Measurements from ENCODE around the gene GALK2.

GALK2 gene

GRCh38 chr15:49122541-49123062, 47.4 kb upstream of the GALK2 start:
- no peak overlapping the region for H3K4me3 ChIP-seq (ENCODE audit: low read depth, low read length)
- no peak for TF ChIP-seq ZNF221 (tag by site-specific recombination; IDR thresholded peaks at IDR 0.05; ENCODE audit: borderline replicate concordance)
- TF ChIP-seq ZBTB26 (tag by site-specific recombination; optimal IDR thresholded peaks at IDR 0.05), result no peak
- TF ChIP-seq SP3 (tag by site-specific recombination; IDR thresholded peaks at IDR 0.05), result no peak
- no peak for TF ChIP-seq ZNF324 (tag by site-specific recombination; IDR thresholded peaks at IDR 0.05)
- TF ChIP-seq SALL2 (tag by site-specific recombination; IDR thresholded peaks at IDR 0.05; ENCODE audit: borderline replicate concordance), result no peak
- no peak for TF ChIP-seq ZNF596 (tag by site-specific recombination; IDR thresholded peaks at IDR 0.05)
- no peak for TF ChIP-seq ZNF37A (tag by site-specific recombination; IDR thresholded peaks at IDR 0.05)
- no peak for TF ChIP-seq ZNF433 (tag by site-specific recombination; IDR thresholded peaks at IDR 0.05; ENCODE audit: low read depth)
- TF ChIP-seq ZNF514 (tag by site-specific recombination; IDR thresholded peaks at IDR 0.05), result no peak
- no peak for TF ChIP-seq ZNF561 (tag by site-specific recombination; IDR thresholded peaks at IDR 0.05; ENCODE audit: borderline replicate concordance)
- no peak for TF ChIP-seq ZNF529 (tag by site-specific recombination; IDR thresholded peaks at IDR 0.05; ENCODE audit: insufficient replicate concordance)
- no peak for TF ChIP-seq ZNF354C (tag by site-specific recombination; IDR thresholded peaks at IDR 0.05; ENCODE audit: borderline replicate concordance, low read depth)
- no peak for TF ChIP-seq ZNF157 (tag by site-specific recombination; IDR thresholded peaks at IDR 0.05)
- TF ChIP-seq ZFP37 (tag by site-specific recombination; IDR thresholded peaks at IDR 0.05), result no peak
- TF ChIP-seq ZNF302 (tag by site-specific recombination; IDR thresholded peaks at IDR 0.05; ENCODE audit: low read depth), result no peak
- no peak for TF ChIP-seq MYNN (tag by site-specific recombination; IDR thresholded peaks at IDR 0.05; ENCODE audit: borderline replicate concordance)
- no peak for TF ChIP-seq ZNF404 (tag by site-specific recombination; IDR thresholded peaks at IDR 0.05)
- no peak for TF ChIP-seq ZNF18 (tag by site-specific recombination; IDR thresholded peaks at IDR 0.05)
- no peak for TF ChIP-seq ZNF549 (tag by site-specific recombination; IDR thresholded peaks at IDR 0.05)
- TF ChIP-seq PRDM10 (tag by site-specific recombination; IDR thresholded peaks at IDR 0.05), result no peak
- no peak overlapping the region for H3K27ac ChIP-seq (ENCODE audit: extremely low read depth, low read depth, low read length)
- peaks cover 0 to 16% of the 10 kb centered on the region in 2 experiments for H3K36me3 ChIP-seq (ENCODE audit: control insufficient read depth in 2 of 2, insufficient read depth in 1 of 2, low read length in 2 of 2)
- ChIA-PET CTCF (interaction anchor here (0.8 to 0.9 kb wide), 2 partner anchors 16 to 261 kb away, joined by 3 read pairs; no protein-coding TSS in a partner anchor), POLR2A (no interaction called here)
- H3K4me1 ChIP-seq (ENCODE audit: control insufficient read depth, insufficient read depth, low read length), result no peaks in the 10 kb centered on the region
- no peaks in the 10 kb centered on the region for H3K9me3 ChIP-seq (ENCODE audit: control insufficient read depth, insufficient read depth, low read depth, low read length)

GRCh38 chr15:49124371-49124770, 45.7 kb upstream of the GALK2 start:
- Histone ChIP-seq H3K27ac (ENCODE audit: extremely low read depth, low read depth, low read length) (no peak overlapping the region), H3K4me3 (ENCODE audit: low read depth, low read length) (no peak overlapping the region), H3K36me3 (ENCODE audit: control insufficient read depth in 2 of 2, insufficient read depth in 1 of 2, low read length in 2 of 2) (peaks cover 0 to 28% of the 10 kb centered on the region in 2 experiments), H3K9me3 (ENCODE audit: control insufficient read depth, insufficient read depth, low read depth, low read length) (no peaks in the 10 kb centered on the region), H3K4me1 (ENCODE audit: control insufficient read depth, insufficient read depth, low read length) (no peaks in the 10 kb centered on the region)
- ChIA-PET CTCF (no interaction called here), POLR2A (no interaction called here)
- no peak for TF ChIP-seq ZNF626 (tag by site-specific recombination; IDR thresholded peaks at IDR 0.05)
- no peak for TF ChIP-seq ZBTB10 (tag by site-specific recombination; IDR thresholded peaks at IDR 0.05)
- TF ChIP-seq ZNF223 (tag by site-specific recombination; IDR thresholded peaks at IDR 0.05), result no peak
- TF ChIP-seq ZNF621 (tag by site-specific recombination; IDR thresholded peaks at IDR 0.05), result no peak
- TF ChIP-seq ZNF211 (tag by site-specific recombination; IDR thresholded peaks at IDR 0.05; ENCODE audit: low read depth), result no peak
- no peak for TF ChIP-seq BCL11A (tag by site-specific recombination; IDR thresholded peaks at IDR 0.05; ENCODE audit: low read depth)
- no peak for TF ChIP-seq ZNF843 (tag by site-specific recombination; IDR thresholded peaks at IDR 0.05)
- TF ChIP-seq EGR2 (tag by site-specific recombination; IDR thresholded peaks at IDR 0.05; ENCODE audit: low read depth), result no peak
- TF ChIP-seq ZNF544 (tag by site-specific recombination; IDR thresholded peaks at IDR 0.05), result no peak

All from HEK293 (cell line).